ENCODE results near the gene SLC37A4. TPM values are rescaled to one million over a fixed set of nuclear protein-coding genes. Genes with fewer than 3 reads are reported as not detected.

Gene SLC37A4
- total RNA-seq, 1 donor from 2014 or later: 21.2 TPM

DNA sequence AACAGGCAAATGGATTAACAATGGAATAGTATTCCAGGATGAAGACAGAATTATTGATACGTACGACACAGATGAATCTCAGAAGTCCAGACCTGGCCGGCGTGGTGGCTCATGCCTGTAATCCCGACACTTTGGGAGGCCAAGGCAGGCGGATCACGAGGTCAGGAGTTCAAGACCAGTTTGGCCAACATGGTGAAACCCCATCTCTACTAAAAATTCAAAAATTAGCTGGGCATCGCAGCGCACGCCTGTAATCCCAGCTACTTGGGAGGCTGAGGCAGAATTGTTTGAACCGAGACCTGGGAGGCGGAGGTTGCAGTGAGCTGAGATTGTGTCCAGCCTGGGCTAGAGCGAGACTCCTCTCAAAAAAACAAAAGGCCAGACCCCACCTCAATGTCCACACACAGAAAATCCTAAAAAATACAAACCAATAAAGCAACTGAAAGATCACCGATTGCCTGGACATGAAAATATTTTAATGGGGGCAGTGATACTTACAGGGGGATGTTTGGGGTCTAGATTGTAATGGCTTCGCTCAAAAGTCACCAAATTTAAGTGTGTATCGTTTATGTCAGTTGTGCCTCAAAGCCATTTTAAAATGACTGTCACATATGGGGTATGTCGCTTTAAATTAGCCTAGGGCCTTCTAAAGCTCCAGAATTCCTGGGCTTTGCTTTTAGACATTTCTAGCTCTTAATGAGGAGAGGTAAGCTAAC lies 16.3 kb downstream of the SLC37A4 start:
- H3K27ac ChIP-seq: no peak overlapping the region
- intact Hi-C loops (cut with DNase I): no loop called here
- peaks cover 7 to 17% of the 10 kb centered on the region in 2 donors for H3K4me1 ChIP-seq
- H3K4me3 ChIP-seq: no peak overlapping the region
- H3K9me3 ChIP-seq: no peaks in the 10 kb centered on the region
- DNase-seq (ENCODE audit: low spot score in 2 of 2): no peak
- TF ChIP-seq, protein P1, sequence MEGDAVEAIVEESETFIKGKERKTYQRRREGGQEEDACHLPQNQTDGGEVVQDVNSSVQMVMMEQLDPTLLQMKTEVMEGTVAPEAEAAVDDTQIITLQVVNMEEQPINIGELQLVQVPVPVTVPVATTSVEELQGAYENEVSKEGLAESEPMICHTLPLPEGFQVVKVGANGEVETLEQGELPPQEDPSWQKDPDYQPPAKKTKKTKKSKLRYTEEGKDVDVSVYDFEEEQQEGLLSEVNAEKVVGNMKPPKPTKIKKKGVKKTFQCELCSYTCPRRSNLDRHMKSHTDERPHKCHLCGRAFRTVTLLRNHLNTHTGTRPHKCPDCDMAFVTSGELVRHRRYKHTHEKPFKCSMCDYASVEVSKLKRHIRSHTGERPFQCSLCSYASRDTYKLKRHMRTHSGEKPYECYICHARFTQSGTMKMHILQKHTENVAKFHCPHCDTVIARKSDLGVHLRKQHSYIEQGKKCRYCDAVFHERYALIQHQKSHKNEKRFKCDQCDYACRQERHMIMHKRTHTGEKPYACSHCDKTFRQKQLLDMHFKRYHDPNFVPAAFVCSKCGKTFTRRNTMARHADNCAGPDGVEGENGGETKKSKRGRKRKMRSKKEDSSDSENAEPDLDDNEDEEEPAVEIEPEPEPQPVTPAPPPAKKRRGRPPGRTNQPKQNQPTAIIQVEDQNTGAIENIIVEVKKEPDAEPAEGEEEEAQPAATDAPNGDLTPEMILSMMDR (IDR thresholded peaks at IDR 0.05): no peak
- no peaks in the 10 kb centered on the region for H3K27me3 ChIP-seq
- H3K36me3 ChIP-seq: peaks cover 54 to 69% of the 10 kb centered on the region in 2 donors

DNA sequence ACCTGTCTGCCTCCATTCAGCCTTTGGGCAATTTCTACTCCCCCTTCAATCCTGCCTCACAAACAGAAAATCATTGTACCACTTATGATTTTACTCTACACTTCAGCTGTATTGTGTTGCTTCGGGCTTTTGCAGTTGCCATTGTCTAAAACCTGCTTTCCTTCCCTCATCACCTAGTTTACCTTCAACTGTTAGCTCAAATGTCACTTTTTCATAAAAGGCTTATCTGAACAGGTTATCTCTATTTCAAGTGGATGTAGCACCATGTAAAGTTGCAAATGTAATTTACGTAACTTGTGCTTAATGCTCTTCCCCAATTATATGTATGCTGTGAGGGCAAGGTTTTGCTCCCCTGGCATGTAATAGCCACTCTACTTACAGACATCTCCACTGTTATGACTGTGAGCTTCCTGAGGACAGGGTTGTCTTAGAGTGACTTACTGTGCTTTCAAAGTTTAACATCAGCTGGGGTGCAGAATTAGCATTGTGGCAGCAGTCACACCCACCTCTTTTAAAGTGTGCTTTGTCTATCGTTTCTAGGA lies 18.0 kb downstream of the SLC37A4 start:
- Histone ChIP-seq H3K4me3 (no peak overlapping the region), H3K27ac (no peak overlapping the region), H3K4me1 (peaks cover 7 to 15% of the 10 kb centered on the region in 2 donors), H3K9me3 (no peaks in the 10 kb centered on the region), H3K27me3 (no peaks in the 10 kb centered on the region), H3K36me3 (peaks cover 65 to 84% of the 10 kb centered on the region in 2 donors)
- intact Hi-C loops (cut with DNase I): no loop called here
- TF ChIP-seq, protein P1 (IDR thresholded peaks at IDR 0.05): no peak
- DNase-seq (ENCODE audit: low spot score in 2 of 2): no peak

DNA sequence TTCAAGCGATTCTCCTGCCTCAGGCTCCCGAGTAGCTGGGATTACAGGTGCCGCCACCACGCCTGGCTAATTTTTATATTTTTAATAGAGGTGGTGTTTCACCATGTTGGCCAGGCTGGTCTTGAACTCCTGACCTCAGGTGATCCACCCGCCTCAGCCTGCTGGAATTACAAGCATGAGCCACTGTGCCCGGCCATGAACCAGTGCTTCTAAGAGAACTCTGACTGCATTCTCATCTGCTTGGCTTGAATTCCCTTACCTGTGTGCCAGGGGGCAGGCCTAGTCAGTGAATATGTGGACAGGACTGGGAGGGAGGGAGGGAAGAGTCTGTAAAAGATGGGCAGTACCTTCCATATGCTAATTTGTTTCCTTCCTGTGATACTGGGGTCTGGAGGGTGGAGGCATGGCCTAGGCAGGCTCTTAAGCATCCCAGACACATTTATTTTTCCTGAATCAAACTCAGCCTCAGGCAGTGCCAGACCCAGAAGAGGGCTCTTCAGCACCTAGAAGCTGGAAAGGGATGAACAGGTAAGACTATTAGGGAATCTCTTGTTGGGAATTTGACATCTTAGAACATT lies 19.1 kb downstream of the SLC37A4 start:
- Histone ChIP-seq H3K36me3 (peaks cover 75 to 93% of the 10 kb centered on the region in 2 donors), H3K27ac (no peak overlapping the region)
- no peak for DNase-seq (ENCODE audit: low spot score in 2 of 2)

GRCh38 chr11:119006656-119007055 lies 24.0 kb downstream of the SLC37A4 start:
- DNase-seq (ENCODE audit: low spot score in 2 of 2): no peak
- H3K4me3 ChIP-seq: no peak overlapping the region
- no peaks in the 10 kb centered on the region for H3K4me1 ChIP-seq
- TF ChIP-seq, protein P1 (IDR thresholded peaks at IDR 0.05): no peak
- intact Hi-C loops (cut with DNase I): no loop called here
- no peaks in the 10 kb centered on the region for H3K27me3 ChIP-seq
- H3K36me3 ChIP-seq: peaks cover 64 to 81% of the 10 kb centered on the region in 2 donors
- H3K9me3 ChIP-seq: no peaks in the 10 kb centered on the region
- no peak overlapping the region for H3K27ac ChIP-seq

More for the DNA sequence above, 19.1 kb downstream of the SLC37A4 start:
- intact Hi-C loops (cut with DNase I): no loop called here
- H3K9me3 ChIP-seq: no peaks in the 10 kb centered on the region
- no peak overlapping the region for H3K4me3 ChIP-seq
- H3K27me3 ChIP-seq: no peaks in the 10 kb centered on the region
- TF ChIP-seq, protein P1 (IDR thresholded peaks at IDR 0.05): no peak
- peaks cover under 1 to 9% of the 10 kb centered on the region in 2 donors for H3K4me1 ChIP-seq

DNA sequence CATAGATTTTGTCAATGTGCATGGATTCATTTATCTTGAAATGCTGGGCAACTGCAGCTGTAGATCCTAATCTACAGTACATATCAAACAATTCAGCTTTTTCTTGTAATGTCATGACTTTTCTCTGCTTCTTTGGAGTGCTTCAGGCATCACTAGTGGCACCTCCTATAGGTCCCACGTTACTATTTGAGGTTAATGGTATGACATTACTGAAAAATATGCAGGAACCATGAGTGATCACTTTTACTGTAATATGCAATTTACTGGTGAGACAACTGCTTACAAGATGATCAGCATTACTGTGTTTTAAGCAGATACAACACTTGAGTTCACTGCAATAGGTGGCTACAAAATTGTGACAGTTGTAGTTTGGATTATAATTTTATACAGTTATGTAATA lies 29.8 kb downstream of the SLC37A4 start:
- DNase-seq (ENCODE audit: low spot score in 2 of 2): no peak
- Histone ChIP-seq H3K4me3 (no peak overlapping the region), H3K36me3 (peaks cover 24 to 54% of the 10 kb centered on the region in 2 donors), H3K27ac (no peak overlapping the region), H3K27me3 (no peaks in the 10 kb centered on the region), H3K4me1 (peaks cover 9 to 20% of the 10 kb centered on the region in 2 donors), H3K9me3 (no peaks in the 10 kb centered on the region)
- TF ChIP-seq, protein P1 (IDR thresholded peaks at IDR 0.05): no peak
- intact Hi-C loops (cut with DNase I): no loop called here
